HL-60 (cell line): ENCODE data around the gene GBP2.

Experiments used
- DNase-seq, 2 experiments: peaks; one replicate each; pipeline ENCODE4 v3.0.0-alpha.2; 2010 to 2020; ENCODE audit warnings: low read depth in 1 of 2, low spot score in 1 of 2
- H3K27ac ChIP-seq: fragments of 250-450 bp; sonication (Bioruptor Pico); replicated peaks from 2 replicates; pipeline ENCODE4 v1.5.1; 2020; ENCODE audit warnings: mild to moderate bottlenecking, moderate library complexity
- H3K27me3 ChIP-seq: fragments of 250-450 bp; sonication (Bioruptor Pico); 2 replicates; pipeline ENCODE4 v1.5.1; 2021; ENCODE audit warnings: mild to moderate bottlenecking, moderate library complexity; ENCODE audit not compliant: insufficient read depth, poor library complexity, severe bottlenecking
- H3K4me3 ChIP-seq: replicated peaks from 2 replicates; pipeline ENCODE4 v1.5.1; 2011; ENCODE audit warnings: mild to moderate bottlenecking, control low read depth, low read length; ENCODE audit not compliant: insufficient read depth
- CTCF ChIP-seq: IDR thresholded peaks from one replicate; pipeline ENCODE4 v1.5.1; 2011; ENCODE audit warnings: low read length, control low read depth, inconsistent platforms; ENCODE audit not compliant: insufficient read depth
- GABPA ChIP-seq: IDR thresholded peaks from 2 replicates; pipeline ENCODE4 v1.6.1; 2012; ENCODE audit warnings: low read depth
- POLR2AphosphoS5 ChIP-seq: IDR thresholded peaks from 2 replicates; pipeline ENCODE4 v1.6.1; 2012; ENCODE audit warnings: low read depth
- REST ChIP-seq: IDR thresholded peaks from 2 replicates; pipeline ENCODE4 v1.6.1; 2012; ENCODE audit warnings: low read depth; ENCODE audit not compliant: insufficient replicate concordance
- SPI1 ChIP-seq: IDR thresholded peaks from 2 replicates; pipeline ENCODE4 v1.6.1; 2012; ENCODE audit warnings: low read depth, mild to moderate bottlenecking, borderline replicate concordance

The GBP2 gene

GRCh38 chr1:89146721-89147120 is 20.8 kb upstream of the GBP2 start:
- no peak for TF ChIP-seq GABPA
- no peak overlapping the region for H3K27ac ChIP-seq
- no peaks in the 10 kb centered on the region for H3K27me3 ChIP-seq
- DNase-seq: no peak
- no peak overlapping the region for H3K4me3 ChIP-seq

- DNase-seq: no peak
- TF ChIP-seq CTCF (no peak), SPI1 (no peak), GABPA (no peak), POLR2AphosphoS5 (no peak), REST (no peak)
- H3K27me3 ChIP-seq: no peaks in the 10 kb centered on the region
- no peak overlapping the region for H3K4me3 ChIP-seq
- no peak overlapping the region for H3K27ac ChIP-seq
Observed at GRCh38 chr1:89143484-89143883, 17.6 kb upstream of the GBP2 start.

- H3K4me3 ChIP-seq: no peak overlapping the region
- TF ChIP-seq REST: no peak
- TF ChIP-seq CTCF: no peak
- no peak for TF ChIP-seq SPI1
- no peak for TF ChIP-seq GABPA
- no peak for TF ChIP-seq POLR2AphosphoS5
- no peaks in the 10 kb centered on the region for H3K27me3 ChIP-seq
- H3K27ac ChIP-seq: no peak overlapping the region
- DNase-seq: no peak
Observed at GRCh38 chr1:89142160-89142559, 16.2 kb upstream of the GBP2 start.

- Histone ChIP-seq H3K27ac (no peak overlapping the region), H3K27me3 (no peaks in the 10 kb centered on the region), H3K4me3 (no peak overlapping the region)
- TF ChIP-seq POLR2AphosphoS5 (no peak), GABPA (no peak), SPI1 (no peak), REST (no peak), CTCF (no peak)
- DNase-seq: no peak
Observed at GRCh38 chr1:89133747-89134146, 7.8 kb upstream of the GBP2 start.
